Globus pallidus (tissue), 1 donor: ENCODE results near the gene ARHGAP44.
"Not testable (repeated sequence)": the region's sequence is repeated elsewhere in the genome, so short reads cannot be mapped to it uniquely, and the experiment has no call there.

ENCODE experiments used
- DNase-seq: peaks from one replicate; pipeline ENCODE4 v3.0.0-alpha.2; 2015; ENCODE audit warnings: low spot score

Gene ARHGAP44

DNA sequence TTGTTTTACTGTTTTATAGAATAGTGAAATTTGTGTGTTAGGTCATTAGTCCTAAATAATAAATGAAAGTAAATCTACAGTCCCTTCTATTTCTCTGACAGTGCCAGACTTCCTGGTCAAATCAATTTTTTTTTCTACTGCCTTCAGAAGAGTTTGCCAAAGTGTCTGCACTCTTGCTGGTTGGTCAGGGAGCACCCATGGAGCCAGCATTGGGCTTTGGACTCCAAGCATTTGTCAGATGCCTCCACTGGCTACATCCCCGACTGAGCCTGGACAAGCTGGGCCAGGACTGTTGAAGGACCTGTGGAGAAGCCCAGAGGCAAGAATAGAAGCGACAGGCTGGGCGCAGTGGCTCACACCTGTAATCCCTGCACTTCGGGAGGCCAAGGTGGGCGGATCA lies 174.9 kb downstream of the ARHGAP44 start:
- no peak for DNase-seq

DNA sequence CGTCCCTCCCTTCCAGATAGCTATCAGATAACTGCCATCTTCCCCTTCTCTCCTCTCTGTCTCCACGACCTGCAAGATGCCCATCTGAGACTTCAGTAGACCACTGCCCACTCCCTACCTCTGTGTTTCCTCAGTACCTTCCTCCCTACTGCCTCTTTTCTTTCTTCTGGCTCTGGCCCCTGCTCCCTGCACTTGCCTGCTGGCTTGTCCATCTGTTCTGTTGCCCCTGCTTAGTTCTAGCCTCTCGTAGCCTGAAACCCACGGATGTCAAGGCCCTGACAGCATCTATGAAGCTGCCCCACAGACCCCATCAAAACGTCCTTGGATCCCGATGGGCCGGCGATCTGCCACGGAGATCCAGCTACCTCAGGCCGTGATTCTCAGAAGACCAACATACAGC lies 175.5 kb downstream of the ARHGAP44 start:
- no peak for DNase-seq

DNA sequence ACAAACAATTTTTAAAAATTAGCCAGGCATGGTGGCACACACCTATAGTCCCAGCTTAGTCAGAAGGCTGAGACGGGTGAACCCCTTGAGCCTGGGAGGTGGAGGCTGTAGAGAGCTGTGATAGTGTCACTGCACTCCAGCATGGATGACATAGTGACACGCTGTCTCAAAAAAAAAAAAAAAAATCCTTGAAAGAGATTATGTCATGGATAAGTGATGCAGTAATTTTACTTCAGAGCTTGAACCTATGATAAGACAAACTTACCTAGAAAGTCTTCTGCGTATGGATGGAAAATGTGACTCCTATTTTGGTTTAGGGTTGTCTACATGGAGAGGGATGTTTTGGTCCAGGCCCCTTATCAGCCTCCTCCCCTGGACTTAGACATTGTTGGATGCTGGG lies 176.7 kb downstream of the ARHGAP44 start:
- no peak for DNase-seq

DNA sequence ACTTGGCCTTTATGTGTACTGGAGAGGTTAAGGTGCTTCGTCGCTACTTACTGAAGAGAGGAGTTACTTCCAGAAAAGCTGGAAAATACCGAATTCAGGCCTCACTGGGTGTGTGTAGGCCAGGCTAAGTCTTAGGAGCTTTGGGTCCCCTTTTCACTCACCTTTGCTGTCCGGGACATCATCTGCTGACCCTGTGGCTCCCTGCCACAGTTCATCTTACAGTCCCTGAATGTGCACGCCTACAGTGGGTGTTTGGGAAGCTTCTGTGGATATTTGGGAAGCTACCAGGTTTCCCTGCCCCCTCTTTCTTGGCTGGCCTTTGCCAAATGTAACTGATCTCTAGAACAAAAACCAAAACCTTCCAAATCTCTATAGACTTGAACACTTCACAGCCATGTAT lies 177.1 kb downstream of the ARHGAP44 start:
- DNase-seq, result no peak

DNA sequence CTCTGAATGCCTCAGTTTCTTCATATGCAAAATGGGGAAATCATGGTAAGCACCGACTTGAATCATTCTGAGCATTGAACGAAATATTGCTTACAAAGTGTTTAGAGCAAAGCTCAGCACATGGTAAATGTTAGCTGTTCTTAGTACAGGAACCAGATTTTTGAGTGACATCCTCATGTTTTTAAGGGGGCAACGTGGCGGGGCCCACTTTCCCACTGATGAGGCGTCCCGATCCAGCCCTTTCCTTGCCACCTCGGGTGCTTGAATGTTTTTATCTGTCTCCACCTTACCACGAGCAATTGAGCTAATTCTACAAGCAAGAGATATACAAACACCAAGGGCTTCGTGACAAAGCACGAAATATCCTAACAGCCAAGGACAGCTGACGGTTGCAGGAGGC lies 178.7 kb downstream of the ARHGAP44 start:
- no peak for DNase-seq

DNA sequence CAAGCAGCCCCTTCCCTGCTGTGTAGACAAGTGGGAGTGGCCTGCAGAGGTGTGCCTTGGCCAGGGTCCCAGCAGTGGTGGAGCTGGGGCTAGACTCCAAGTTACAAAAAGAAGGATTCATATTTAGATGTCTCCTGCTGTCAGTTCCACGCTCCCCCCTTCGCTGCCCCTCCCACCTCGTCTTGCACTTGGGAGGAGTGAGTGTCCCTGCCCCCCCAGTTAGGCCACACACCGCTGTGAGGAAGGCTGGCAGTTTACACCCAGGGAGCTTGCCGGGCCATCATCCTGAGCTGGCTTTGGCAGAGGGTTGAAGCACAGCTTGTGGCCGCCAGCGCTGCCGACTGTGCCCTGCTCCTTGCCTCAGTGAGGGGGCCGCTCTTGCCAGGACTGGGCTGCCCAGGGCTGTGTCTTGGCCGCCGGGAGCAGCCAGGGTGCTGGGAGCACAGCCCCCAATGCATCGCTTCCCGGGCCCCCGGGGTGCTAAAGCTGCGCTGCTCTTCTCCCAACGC lies 184.3 kb downstream of the ARHGAP44 start:
- DNase-seq, result no peak

DNA sequence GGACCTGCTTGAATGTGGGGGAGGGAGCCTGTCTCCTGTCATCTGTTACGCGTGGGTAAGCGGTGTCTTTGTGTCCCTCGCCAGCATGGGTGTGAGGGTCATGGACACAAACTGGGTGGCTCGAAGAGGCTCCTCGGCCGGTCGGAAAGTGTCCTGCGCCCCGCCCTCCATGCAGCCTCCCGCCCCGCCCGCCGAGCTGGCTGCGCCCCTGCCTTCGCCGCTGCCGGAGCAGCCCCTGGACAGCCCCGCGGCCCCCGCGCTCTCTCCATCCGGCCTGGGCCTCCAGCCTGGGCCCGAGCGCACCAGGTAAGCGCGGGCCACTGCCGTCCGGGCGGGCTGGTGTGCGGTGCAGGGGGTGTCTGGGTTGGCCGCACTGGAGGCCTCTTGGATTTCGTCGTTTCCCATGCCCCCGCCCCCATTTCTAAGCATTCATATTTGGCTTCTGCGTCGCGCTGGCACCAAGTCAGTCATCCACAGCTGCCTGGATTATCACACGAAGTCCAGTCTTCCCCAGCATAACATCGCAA lies 184.8 kb downstream of the ARHGAP44 start:
- DNase-seq, result no peak

DNA sequence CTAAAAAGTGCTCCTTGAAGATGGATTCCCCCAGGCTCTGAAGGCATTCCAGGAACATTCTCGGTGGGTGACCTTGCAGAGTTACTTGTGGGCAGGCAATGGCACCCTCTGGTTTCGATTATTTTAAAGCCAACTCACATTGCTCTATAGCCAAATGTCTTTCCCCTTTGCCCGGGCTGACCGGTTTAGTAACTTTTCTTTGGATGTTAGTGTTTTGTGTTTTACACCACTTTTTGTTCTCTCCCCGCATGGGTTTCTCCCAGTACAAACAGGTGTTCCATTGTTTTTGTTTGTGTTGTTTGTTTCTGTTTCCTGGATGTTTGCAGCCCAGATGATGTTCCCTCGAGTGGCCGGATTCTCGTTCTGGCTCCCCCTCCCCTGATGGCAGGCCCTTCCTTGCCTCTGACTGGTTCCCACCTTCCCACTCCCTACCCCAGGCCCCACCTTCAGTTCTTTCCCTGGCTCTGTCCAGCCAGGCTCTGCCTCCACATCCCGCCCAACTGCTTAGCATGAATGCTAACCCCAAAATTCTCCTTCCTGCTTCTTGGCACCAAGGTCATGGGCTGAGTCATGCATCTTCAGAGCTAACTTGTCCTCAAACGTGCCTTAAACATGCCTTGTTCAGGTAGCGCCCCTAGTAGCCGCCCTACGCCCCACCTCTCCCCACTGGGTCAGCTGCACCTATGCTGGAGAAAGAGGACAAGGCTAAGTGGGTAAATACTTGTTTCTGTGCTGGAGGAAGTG lies 187.9 kb downstream of the ARHGAP44 start:
- DNase-seq, result no peak

DNA sequence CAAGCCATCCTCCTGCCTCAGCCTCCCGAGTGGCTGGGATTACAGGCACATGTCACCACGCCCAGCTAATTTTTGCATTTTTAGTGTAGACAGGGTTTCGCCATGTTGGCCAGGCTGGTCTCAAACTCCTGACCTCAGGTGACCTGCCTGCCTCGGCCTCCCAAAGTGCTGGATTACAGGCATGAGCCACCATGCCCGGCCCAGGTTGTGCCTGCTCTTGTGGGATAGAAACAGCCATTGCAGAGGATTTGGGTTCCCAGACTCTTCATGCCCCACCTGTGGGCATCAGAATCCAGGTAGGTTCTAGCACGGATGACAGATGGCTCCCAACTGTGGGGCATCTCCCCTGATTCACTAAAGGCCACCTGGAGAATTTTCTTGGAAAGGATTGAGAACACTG lies 189.5 kb downstream of the ARHGAP44 start:
- not testable (repeated sequence) for DNase-seq

DNA sequence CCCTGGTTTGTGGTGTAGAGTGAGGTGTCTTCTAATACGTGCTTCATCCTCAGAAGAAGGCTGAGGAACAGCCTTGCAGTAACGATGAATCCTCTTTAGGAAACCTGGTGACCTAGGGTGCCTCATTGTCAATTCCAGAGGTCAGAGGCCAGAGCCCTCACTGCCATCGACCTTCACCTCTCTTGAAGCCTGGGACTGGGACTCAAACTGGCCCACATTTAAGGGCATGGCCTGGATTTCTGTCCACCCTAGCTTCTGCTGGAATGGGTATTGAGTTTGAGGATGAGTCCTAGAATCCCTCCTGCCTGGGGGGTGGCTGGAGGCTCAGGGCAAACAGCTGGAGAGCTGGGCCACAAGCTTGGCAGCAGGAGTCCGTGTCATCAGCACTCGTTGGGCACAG lies 189.9 kb downstream of the ARHGAP44 start:
- no peak for DNase-seq

DNA sequence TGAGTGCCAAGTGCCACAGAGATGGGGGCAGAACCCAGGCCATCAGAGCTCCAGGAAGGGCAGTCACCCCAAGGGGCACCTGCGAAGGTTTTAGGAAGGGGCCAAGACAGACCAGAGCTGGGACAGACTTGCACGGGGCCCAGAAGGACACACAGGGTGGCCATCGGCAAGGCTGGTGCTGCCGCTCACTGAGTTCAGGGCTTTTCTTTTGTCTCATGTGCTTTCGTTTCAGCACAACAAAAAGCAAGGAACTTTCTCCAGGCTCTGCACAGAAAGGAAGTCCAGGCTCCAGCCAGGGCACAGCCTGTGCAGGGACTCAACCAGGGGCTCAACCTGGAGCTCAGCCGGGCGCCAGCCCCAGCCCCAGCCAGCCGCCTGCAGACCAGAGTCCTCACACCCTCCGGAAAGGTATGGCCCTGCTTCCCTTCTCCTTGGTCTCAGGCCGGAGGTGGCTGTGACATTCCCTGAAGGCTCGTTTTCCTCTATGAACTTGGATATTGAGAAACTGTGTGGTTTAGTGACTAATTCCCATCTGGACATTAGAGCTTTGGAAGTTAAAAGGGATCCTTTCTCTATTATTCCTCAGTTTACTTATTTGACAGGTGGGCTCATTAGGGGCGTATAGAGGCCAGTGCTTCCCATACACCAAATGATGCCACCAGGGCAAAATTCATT lies 190.7 kb downstream of the ARHGAP44 start:
- DNase-seq, result no peak

DNA sequence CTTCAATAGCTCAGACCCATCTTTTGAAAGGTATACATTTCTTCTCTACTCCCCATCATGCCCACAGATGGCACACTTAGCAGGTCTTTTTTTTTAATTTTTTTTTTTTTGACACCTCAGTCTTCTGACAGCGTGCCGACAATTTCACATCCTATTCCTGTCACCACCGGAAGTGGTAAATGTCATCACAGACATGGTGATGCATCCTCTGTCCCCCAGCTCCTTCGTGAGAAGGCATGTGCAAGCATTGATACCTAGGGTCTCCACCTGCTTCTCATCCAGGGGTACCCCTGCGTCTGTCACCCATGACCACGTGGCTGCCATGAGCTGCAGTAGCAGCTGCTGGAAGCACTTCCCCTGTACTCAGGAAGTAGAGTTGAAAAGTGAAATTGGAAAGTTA lies 192.9 kb downstream of the ARHGAP44 start:
- DNase-seq, result no peak

DNA sequence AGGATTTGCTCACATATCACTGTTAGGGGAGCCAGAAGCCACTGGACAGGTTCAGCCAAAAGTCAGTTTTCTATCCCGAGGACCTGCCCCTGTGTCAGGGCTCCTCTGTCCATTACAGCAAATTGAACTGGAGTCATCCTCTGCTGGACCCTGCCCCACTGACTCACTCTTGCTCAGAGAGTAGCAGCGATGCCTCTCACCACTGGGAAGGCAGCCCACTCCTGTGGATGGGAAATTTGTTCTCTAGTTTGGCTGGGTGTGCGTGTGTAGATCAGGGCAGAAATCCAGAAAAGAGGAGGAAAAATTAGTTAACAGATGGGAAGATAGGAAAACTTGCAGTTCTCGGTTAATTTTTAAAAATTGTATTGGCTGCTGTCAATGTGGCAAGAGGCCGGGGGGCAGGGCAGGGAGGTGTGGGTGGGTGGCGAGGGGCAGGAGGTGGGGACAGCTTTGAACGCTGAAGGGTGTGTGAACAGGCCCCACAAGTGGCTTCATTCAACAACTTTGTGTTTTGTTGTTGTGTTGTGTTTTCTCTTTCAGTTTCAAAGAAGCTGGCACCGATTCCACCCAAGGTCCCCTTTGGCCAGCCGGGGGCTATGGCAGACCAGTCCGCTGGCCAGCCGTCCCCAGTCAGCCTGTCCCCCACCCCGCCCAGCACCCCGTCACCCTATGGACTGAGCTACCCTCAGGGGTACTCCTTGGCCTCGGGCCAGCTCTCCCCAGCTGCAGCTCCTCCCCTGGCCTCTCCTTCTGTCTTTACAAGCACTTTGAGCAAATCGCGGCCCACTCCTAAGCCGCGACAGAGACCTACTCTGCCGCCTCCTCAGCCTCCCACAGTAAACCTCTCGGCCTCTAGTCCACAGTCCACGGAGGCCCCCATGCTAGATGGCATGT lies 194.9 kb downstream of the ARHGAP44 start:
- DNase-seq, result no peak

DNA sequence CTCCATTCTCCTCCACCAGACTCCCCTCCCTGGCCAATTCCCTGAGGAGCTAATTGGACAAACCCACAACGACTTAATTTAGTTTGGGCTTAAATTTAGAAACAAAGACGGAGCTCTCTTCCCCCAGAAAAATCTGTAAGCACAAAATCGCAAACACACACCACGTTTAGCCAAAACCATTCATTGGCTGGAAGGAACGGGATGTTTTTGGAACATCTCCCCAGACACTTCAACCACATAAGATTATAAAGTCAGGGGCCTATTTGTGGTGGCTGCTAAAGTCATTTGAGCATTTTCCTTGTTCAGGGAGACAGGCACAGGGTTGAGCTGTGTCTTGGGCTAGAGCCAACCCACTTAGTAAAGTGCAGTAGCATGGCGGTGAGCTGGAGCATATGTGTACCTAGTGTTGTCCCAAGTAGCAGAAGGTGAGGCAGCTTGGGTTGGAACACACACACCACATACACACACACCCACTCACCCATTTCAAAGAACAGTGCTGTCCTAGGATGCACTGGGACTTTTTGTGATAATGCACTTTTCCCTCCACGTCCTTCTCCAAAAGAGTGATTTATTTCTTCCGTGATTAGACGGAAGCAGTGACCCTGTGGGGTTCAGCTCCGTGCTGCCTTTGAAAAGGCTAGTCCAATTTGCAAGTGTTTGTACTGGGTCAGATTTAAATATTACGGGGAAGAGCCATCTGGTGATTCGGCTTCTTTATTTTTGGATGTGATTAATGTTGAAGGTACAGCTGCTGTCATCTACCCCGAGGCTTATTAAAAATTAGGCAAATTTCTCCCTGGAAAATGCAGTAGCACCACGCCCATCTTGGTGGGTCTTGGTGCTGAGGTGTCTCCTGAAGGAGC lies 196.4 kb downstream of the ARHGAP44 start:
- DNase-seq, result no peak

DNA sequence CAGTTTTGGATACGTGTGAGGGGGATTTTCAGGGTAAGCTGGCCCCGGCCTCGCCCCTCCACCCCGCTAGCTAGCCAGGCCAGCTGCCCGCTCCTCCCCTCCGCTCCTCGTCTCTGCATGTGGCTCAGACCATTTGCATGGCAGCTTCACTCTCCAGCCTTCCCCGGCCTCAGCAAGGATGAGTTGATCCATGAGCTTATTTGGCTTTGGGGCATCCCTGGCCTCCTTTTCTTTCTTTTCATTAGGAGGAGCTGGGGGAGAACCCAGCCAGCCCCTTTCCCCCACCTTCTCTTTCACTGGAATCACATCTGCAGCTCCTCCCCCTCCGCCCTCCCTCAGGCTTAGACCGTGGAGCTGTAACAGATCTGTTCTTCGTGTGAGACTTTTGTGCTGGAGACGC lies 197.8 kb downstream of the ARHGAP44 start:
- DNase-seq, result no peak

DNA sequence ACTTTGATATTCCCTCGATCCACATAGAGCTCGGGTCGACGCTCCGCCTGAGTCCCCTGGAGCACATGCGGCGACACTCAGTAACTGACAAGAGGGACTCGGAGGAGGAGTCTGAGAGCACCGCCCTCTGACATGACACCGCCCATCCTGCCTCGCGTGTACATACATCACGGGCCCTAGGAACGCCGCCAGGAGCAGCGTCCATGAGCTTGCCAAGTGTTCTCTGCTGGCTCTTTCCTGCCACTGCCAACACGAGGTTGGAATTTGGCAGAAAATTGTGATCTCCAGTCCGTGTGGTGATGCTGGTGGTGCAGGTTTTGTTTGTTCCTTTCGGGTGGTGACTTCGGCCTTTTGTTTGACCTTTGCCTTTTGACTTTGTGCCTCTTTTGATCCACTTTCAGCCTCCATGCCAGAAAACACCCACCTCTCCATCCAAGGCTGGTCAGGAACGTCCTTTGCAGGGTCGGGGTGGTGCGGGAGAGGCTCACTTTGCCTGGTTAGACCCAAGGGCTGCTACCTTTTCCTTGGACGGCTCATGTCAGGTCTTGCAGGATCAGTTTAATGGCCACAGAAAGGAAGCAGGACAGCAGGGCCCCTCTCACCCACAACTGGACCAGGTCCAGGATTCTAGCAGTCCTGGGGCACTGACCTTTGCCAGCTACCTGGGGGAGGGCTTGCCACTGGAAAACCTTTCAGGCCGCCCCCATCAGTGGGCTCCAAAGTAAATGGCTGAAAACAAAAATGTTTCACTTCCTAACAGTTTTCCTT lies 200.9 kb downstream of the ARHGAP44 start:
- DNase-seq, result no peak

DNA sequence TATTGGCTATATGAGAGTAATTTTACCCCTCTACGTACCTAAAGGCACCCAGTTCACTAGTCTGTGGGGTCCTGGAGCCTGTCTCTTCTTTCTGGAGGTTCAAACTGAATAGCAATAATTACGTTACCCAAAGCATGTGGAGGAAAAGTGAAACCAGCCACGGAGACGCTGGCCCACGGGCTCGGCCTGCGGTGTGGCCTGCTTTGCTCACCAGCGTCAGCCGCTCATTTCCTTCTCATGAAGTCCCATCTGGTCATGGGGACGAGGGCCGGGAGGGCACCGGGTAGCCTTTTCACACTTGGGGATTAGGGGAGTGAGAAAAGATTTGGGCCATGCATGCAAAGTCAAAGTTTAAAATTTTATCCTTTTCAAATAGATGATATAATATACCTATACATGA lies 201.6 kb downstream of the ARHGAP44 start:
- DNase-seq, result no peak

DNA sequence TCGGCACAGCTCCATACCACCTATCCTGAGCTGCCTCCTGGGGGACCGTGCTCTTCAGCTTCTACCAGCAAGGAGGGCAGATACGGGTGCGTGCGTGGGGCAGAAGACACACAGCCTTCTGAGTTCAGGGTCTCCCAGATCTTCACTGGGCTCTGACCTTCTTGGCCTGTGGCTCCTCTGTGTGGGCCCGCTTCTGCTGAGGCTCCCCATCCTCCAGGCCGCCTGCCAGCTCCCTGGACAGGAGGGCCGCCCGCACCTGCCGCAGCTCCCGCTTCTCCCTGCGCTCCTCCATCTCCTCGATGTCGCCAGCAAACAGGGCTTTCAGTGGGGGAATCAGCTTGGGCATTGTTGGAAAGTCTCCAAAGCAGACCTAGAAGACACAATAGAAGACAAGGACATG lies 203.4 kb downstream of the ARHGAP44 start:
- no peak for DNase-seq

DNA sequence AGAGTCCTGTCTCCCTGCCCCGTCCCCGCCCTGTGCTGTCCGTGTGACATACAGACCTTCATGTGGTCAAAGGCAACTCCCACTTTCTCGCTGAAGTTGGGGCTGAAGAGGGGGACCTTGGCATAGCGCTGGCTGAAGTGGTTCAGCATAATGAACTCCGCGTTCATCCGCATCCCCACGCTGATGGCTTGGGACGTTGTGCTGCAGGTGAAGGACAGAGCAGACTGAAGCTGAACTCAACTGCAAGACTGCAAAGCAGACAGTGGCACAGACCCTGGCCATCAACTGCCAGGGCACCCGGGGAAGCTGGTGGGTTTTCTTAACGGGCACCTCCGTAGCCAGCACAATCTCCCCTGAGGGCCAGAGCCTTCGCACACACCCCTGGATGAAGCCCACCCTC lies 204.3 kb downstream of the ARHGAP44 start:
- DNase-seq, result no peak

DNA sequence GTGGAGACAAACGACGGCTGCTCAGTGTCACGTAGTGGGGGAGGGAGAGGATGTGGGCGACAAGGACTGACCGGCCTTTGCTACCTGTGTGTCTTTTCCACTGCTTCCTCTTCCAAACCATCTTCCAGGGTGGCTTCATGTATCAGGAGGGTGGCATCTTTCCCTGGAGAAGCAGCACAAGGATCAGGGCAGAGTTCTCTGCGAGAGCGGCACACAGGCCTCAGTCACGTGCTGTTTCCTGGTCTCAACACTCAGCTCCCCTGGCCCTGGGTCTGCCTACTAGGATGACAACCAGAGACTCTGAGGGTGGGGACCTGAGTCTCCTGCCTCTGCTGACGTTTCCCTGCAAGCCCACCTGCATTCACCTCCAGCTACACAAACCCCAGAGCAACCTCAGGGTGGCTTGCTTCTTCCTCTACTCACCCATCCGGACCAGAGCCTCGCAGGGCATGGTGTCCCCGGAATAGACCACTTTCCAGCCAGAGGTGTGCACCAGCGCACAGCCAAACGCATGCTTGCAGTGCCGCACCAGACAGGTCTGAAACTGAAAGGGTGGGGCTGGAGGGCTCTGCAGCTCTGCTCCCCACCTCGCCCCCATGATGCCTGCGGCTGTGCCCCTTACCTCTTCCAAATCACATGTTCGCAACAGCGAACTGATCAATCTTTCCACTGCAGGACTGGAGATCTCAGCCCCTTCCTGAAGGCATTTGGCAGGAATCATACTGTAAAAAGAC lies 205.2 kb downstream of the ARHGAP44 start:
- DNase-seq, result no peak
